Measurements from ENCODE around the gene P4HTM.

- TF ChIP-seq CTCF (IDR thresholded peaks at IDR 0.05; ENCODE audit: insufficient read depth, low read length) (no peak), POLR2AphosphoS5 (IDR thresholded peaks at IDR 0.05; ENCODE audit: low read depth) (no peak), REST (IDR thresholded peaks at IDR 0.05; ENCODE audit: insufficient replicate concordance, low read depth) (no peak), GABPA (IDR thresholded peaks at IDR 0.05; ENCODE audit: low read depth) (no peak), SPI1 (IDR thresholded peaks at IDR 0.05; ENCODE audit: borderline replicate concordance, low read depth) (no peak)
Measured at GRCh38 chr3:48996640-48997039, 6.6 kb downstream of the P4HTM start.
